Activated T-helper 9 cell treated with anti-CD3 and anti-CD28 coated beads, Interleukin-2, amount 50 U/mL, for 16 hours (primary cell): Measurements from ENCODE around the gene NRXN3.

Source experiments
- DNase-seq: peaks from one replicate; pipeline ENCODE4 v3.0.0-alpha.2; 2020; ENCODE audit warnings: low read depth

The NRXN3 gene

DNA sequence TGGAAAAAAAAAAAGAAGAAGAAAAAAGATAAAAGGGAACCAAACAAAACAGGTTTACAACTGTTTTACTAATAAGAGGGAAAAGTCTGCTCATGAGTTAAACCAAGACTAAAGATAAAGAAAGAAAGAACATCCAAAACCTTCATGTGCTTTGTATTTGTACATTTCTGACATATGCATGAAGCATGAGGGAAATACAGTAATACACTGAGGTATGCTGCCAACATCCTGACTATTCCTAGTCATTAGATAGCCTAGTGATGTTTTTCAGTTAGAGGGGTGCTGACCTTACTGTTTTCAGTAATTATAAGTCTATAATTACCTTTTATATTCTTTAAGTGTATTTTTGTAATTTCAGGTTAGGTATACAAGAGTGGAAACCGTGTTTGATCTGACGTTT, 1247.8 kb downstream of the NRXN3 start:
- DNase-seq: no peak

DNA sequence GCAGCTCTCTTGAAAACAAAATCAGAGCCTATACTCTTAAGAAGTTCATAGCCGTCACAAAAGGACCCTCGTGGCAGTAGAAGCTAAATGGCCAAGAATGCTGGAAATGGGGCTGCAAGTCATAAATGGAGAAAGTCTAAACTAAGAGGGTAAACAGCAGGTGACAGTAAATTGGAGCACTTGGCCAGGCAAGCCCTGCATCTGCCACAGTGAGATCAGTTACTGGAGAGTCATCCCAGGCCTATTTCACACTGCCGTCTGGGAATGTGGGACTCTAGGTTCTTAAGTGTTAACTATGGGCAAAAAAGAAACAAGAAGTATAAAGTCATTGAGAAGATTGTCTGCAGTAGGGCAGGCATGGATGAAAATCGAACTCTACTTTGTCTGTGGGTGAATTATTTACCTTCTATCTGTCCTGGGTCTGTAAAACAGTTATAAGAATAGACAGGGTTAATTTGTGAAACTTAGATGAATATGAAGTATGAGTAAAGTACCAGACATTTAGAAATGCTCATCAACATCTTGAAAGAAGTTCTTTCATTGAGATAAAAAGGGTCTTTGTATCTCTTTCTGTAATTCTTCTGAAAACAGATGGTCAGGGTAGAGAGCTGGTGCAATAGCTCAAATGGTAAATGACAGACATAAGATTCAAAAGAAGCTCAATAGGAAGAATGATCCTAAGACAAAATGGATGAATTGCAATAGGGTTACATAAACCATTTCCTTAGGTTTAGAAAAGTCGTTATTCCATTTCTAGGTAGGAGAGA, 1248.7 kb downstream of the NRXN3 start:
- DNase-seq: no peak

DNA sequence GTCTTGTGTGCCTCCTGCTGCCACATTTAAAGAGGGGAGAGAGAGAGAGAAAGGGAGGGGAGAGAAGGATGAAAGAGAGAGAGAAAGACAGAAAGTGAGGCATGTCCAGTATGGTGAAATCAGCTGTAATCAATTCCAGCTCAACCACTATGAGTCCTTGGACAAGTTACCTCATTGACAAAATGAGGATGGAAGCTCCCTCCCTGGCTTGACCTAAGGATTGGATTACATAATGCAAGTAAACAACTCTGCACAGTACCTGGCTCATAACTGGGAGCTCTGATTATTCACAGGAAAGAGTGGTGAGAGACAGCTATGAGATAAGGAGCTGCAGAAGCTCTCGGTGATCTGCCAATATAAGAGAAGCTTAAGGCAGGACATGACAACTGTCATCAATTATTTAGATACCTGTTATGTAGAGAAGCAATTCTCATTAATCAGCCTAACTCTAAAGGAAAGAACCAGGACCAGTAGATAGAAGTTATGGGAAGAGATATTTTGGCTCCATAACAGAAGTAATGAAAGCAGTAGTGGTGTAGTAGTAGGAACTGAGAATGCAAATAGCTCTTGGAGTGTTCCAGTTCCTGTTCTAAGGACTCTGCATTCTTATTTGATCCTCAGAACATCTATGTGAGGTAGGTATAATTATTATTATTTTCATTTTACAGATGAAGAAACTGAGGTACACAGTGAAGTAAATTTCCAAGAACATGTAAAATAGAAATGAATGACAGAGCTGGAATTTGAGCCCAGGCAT, 1249.6 kb downstream of the NRXN3 start:
- no peak for DNase-seq

DNA sequence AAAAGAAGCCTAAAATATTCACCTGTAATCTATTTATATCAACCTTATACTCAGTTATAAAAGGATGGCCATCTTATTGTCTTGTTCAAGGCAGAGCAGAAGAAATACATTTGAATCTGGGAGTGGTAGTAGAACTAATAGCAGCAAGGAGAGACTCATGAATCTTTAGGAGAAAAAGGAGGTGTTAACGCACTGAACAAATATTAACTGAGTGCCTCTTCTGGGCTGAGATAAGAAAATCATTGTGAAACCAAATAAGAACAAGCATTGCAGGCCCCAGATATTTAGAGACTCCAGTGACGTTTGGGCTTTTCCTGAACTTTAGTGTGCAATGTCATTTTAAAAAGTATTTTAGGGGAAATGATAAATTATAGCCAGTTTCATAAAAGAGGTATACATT, 1250.6 kb downstream of the NRXN3 start:
- DNase-seq: no peak

DNA sequence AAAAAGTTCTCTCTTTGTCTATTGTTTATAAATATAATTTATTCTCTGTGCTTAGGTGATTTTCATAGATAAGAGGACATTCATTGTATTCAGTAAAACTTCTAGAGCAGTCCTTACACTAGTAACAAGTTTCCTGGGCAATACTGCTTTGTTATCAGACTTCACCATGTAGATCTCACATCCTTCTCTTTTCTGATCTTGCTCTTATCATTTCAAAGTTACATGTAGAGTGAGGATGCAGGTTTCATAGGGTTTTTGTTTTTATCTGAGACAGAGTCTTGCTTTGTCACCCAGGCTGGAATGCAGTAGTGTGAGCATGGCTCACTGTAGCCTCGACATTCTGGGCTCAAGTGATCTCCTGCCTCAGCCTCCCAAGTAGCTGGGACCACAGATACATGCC, 1251.6 kb downstream of the NRXN3 start:
- DNase-seq: no peak

DNA sequence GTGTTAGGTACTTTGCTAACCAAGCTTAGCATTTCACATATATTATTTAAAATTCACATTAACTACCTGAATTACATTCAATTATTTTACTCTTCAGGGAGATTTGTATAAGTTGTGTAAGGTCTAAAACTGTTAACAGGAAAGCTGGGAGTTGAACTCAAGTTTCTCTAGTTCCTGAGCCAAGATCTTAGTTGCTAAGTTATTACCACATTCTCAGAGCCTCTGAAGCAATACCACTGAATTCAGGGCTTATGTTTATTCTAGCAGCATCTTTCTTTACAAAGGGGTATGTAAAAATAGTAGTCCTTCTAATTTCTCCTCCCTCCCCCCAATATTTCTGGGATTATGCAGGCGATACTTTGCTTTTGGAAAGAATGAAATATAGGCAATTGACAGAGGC, 1254.3 kb downstream of the NRXN3 start:
- no peak for DNase-seq

DNA sequence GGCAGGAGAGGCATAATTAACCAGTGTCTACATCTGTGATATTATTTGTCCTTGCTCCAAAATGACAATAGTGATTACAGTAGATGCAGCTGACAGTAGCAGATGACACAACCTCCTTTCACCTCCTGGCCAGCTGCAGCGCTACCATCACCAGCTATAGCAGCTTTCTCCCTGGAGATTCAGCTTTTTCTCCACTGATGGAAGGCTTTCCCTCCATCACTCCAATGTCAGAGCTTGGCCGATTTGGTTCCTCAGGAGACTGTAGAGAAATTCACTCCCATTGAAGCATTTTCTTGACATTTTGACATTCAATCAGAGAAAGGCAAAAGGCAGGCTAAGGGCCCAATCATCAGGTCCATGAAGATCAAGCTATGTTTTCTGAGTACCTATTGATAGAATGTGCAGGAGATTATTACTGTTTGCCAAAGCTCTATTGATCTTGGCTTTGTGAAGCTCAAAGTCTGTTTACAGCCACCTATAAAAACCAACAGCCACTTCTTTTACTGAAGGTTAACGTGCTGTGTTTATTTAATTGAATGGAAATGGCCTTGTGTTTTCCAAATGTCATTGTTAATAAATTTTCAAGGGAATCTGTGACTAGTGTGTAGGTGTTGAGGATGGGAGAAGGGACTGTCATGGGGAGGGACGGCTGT, 1256.1 kb downstream of the NRXN3 start:
- DNase-seq: no peak

DNA sequence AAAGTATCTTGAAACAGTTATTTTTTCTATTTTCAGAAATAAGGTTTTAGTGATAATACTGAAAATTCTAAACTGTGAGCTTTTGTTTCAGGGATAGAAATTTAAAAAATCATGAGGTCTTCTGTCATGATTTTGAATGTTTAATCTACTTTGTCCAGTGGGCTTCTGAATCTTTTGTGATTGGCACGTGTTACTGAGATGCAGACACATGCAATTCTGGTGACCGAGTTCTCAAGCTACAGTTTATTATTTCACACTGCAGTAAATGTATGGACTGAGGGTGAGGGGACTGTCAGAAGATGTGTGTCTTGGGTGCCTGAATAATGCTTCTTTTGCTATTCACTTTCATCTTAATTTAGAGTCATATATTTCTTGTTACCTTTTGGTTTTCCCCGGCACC, 1262.5 kb downstream of the NRXN3 start:
- no peak for DNase-seq

DNA sequence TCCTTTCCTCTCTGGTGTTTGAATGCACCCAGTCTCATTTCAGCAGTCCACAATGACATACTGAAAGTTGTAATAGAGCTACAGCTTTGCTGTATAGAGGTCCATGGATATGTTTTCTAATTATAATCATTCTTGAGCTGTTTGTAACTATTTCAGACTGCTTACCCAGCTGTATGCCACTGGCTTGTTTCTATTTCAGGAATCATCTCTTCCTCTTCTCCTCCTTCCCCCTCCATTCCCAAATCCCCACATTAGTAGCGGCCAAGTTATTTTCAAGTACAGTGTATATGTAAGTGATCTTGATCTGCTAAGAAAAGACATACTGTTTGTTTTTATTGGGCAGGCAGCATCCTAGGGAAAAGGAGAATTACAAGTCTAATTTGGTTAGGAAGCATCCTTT, 1266.2 kb downstream of the NRXN3 start:
- no peak for DNase-seq

DNA sequence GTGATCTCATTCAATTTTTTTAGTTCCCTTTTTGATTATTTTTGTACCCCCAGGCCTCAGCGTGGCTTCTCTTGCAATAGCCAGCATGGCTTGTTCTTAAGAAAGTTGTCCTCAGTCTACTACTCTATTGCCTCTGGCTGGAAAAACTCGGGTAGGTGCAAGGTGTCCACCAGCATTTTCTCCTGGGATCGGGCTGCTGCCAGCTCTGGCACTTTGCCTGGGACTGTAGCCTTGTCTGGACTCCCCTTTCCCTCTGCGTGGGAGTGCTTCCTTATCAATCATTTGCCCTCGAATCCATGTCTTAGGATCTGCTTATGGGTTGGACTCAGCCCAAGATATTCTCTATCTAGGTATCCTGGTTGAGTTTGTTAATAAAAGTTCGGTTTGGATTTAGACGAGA, 1267.8 kb downstream of the NRXN3 start:
- DNase-seq: no peak

DNA sequence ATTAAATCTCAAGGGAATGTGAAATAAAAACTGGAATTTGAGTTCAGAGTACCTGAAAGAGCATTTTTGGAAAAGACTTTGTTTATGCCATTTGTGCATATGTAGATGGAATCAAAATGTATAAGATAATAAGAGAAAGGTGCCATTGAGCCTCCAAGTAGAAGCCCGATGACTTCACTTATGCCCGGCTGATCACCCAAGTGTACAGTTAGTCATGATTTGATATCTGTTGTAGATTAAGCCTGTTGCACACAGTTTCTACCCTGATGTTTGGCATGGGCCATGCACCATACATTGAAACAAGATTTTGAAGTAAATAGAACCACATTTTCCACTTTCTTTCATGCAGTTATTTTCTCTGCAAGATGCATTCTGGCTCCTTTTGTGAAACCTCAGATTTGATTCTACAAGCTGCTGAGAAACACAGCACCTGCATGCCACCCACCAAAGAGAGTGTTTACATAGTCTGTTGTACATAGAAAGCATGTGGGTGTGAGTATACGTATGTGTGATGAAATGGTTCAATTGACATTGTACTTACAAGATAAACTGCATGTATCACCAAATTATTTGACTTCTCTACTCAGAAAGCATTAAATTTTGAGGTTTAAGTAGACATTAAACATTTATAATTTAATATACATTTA, 1268.6 kb downstream of the NRXN3 start:
- no peak for DNase-seq

DNA sequence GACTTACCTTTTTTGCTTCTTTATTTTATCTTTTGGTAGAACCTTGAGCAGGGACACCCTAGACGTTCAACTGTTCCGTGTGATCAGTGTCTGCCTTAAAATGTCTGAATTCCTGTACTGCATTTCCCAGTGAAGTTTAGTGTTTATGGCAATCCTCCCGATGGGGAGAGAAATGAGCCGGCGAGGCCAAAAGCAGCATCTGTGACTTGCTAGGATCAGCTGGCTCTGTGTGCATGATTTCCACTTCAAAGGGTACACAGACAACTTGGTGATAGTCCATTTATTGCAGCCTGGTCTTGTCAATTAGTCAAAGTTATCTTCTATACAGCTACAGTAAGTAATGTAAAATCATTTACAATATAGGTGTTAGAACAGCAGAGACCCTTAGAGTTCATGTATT, 1272.6 kb downstream of the NRXN3 start:
- no peak for DNase-seq

DNA sequence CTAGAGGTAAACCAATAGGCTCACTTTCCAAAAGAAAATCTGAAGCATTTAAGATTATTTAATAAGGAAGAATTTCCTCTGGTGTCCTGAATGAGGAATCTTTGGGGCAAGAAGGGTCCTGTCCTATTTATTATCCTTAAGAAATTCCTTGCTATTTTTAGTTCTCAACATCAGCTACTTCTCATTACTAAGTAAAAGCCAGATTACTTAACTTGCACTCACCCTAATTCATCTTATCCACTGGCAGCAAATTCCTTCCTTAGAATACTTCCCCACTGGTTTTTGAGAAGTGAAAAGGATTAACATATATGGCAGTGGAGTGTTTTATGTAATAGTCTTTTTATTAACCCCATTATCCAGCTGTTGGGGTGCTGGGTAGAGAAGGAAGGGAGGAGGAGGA, 1273.4 kb downstream of the NRXN3 start:
- DNase-seq: no peak

DNA sequence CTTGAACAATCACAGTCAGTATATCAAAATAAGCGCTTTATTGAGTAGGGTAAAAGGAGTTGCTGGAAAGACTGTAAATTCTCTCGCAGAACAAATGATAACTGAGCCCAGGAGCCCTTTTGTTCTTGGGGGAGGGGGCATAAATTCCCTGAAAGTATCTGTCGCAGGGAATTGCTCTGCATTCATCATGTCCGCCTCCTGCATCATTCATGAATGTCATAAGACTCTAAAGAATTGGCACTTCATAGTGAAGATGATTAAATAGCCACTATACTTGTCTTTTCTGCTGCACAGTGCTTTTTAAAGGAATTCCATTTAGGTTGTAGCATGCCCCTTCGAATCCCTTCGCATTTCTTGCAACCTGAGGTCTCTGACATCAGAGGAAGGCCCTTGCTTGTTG, 1278.8 kb downstream of the NRXN3 start:
- no peak for DNase-seq

DNA sequence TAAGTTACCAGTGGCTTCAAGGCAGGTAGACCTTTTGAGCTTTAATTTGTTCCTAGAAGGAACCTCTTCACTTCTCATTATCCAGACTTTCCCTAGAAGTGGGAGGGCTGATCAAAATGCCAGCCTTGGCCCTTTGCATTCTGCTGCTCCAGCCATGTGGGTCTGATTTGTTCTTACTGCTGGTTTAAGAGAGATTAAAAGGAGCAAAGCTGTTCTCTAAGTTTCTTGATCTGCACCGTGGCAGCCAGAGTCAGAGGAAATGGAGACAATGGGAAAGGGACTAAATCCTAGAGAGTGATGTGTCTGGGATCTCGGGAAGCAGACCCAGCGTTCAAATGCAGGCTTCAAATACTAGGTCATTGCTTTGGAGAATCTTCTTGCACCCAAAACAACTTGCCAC, 1281.4 kb downstream of the NRXN3 start:
- no peak for DNase-seq

DNA sequence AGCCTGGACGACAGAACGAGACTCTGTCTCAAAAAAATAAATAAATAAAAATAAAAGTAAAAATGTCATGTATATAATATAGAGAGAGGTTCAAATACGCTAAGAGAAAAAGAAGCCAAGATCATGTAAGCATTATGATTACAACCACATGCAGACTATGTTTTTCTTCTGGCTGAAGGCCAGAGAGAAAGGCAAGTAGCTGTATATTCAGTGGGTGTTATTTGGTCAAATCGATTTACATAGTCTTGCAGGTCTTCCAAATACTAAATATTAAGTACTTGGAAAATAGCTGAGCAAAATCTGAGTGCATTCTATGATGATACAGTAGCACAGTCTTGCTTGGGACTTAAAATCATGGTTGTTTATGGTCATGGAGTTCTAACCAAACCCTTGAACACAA, 1283.1 kb downstream of the NRXN3 start:
- no peak for DNase-seq

DNA sequence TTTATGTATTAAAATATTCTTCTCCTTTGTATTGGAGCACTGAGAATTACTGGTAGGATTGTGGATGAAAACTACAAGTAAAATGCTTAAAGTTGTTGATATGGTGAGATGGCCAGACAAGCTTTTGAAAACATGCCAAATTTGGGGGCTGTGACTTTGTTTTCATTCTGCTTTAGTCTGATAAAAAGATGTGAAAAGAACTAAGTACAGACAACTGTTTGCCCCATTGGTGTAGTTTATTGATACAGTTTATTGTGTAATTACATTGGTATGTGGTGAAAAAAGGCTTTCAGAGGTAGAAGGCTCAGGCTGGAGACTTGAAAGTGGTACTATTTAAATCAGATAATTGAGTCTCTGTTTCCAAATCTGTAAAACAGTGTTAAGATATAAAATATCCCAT, 1294.3 kb downstream of the NRXN3 start:
- no peak for DNase-seq

DNA sequence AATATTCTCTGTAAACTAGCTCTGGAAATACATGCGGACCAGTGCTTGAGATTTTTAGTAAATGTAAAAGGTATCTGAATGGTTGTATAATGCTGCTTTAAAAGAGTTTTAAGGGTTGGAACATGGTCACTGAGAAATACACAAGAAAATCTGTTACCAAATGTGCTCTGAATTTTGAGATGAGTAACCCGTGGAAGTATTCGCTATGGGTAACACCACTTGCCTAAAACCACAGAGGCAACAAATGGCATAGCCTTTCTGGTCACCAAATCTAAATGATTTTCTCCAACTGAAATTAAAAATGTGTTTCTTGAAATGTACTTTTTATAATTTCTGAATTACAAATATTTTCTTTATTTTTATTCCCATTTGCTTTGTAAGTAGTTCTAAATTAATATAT, 1295.5 kb downstream of the NRXN3 start:
- DNase-seq: no peak

DNA sequence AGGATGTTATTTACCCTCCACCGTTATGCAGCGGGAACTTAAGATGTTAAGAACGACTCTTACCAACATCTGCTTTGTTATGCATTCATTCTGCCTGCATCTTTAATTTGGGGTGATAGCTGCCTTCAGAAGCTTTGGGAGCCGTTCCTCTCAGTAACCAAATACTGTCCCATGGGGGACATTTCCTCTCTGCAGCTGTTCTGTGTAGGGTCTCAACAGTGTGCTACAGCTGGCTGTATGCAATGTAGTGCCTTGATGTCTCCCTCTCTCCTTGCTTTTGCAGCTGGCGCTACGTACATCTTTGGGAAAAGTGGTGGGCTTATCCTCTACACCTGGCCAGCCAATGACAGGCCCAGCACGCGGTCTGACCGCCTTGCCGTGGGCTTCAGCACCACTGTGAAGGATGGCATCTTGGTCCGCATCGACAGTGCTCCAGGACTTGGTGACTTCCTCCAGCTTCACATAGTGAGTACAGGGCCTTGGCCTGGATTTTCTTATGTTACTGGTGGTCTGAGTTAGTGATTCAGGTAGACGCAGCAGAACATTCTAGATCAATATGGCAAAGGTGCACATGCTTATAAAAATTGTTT, 1296.9 kb downstream of the NRXN3 start:
- DNase-seq: no peak

DNA sequence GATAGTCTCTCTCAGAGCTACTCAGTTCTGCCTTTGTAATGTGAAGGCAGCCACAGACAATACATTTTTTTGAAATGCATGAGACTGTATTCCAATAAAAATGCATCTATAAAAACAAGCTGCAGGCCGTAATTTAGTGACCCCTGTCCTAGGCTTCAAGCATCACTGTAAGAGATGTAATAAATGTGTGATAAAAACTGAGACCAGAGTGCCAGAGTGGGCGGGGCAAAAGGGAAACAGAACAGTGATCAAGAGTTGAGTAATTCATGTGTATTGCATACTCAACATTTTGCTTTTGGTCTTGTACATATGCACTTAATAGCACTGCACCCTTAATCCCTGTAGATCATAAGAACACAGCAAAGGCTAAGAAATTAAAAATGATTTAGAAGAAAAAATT, 1297.7 kb downstream of the NRXN3 start:
- no peak for DNase-seq

DNA sequence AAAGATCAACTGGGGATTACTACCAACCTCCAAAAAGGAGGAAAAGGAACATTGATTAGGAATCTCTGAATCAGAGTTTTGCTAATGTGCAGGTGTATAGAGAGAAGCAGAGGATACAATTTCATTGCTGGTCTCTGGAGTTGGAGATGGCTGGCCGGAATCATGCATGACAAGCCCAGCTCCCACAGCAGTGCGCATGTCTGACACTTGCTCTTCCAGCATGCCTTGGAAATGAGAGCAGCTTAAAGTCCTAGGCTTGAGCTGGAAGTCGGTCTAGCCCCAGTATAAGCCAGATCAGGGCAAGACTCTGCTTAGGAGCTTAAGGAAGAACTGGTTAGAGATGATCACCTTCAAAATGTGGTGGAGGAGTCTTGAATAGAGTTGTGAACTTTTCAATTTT, 1298.3 kb downstream of the NRXN3 start:
- no peak for DNase-seq

DNA sequence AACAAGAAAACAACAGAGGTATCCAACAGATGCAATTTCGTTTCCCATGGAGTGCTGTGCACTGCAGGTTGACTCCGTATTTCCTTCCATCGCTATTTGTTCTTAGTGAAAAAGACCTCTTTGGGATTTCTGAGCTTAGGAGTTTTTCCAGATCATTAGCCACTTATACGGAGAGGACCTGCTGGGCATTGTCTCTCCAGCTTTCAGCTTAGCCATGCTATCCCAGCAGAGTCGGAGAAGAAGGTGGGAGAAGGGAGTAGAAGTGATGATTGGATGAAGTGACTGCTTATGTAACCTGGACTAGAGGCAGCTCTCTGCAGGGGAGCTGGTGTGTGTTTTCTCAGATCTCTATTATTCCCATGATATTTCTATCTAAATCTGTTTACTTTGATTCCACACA, 1303.5 kb downstream of the NRXN3 start:
- no peak for DNase-seq
